Germinal center (tissue), 1 donor: Measurements from ENCODE around the gene UPF3A.
"Not testable (repeated sequence)": the region's sequence is repeated elsewhere in the genome, so short reads cannot be mapped to it uniquely, and the experiment has no call there.

ENCODE experiments used
- DNase-seq: peaks from one replicate; pipeline ENCODE4 v3.0.0; 2012; ENCODE audit warnings: mixed read lengths, low spot score

The UPF3A gene

DNA sequence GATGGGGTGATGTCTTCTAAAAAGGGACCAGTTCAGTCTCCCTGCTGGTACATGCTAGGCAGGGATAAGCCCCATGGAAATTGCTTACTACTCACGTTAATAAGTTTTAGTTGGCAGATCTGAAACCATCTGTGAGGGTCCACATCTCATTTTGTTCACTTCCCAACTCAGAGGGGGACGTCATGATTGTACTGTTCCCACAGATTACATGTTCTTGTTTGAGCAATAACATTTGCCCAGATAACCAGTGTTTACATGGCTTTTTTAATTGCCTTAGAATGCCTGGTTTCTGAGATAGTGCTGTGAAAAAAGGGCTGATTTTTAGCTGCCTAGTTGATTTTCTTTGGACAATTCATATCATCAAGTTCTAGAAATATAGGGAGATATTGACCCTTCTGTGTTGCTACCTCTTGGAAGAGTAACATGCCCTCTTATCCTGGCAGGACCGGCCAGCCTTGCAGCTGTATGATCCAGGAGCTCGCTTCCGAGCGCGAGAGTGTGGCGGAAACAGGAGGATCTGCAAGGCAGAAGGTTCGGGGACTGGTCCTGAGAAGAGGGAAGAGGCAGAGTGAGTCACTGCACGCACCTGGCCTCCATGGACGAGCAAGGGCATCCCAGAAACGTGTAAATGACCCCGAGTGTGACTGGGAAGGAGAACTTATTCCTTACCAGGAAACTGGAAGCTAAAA is 23.1 kb downstream of the UPF3A start:
- DNase-seq = no peak

DNA sequence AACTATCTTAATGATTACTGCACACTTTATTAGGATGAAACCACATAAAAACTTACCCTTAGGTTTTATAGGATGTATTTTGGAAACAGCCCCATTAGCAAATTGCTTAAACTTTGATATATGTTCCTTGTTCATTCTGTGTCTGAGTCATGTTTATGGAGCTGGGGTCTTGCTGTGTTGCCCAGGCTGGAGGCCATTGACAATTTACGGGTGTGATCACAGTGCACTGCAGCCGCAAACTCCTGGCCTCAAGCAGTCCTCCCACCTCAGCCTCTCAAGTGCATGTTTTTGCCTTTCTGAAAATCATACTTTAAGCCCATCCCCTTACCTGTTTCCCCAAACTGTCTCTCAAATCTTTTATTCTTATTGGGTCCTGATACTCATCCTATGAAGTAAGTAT is 27.7 kb downstream of the UPF3A start:
- DNase-seq = no peak

DNA sequence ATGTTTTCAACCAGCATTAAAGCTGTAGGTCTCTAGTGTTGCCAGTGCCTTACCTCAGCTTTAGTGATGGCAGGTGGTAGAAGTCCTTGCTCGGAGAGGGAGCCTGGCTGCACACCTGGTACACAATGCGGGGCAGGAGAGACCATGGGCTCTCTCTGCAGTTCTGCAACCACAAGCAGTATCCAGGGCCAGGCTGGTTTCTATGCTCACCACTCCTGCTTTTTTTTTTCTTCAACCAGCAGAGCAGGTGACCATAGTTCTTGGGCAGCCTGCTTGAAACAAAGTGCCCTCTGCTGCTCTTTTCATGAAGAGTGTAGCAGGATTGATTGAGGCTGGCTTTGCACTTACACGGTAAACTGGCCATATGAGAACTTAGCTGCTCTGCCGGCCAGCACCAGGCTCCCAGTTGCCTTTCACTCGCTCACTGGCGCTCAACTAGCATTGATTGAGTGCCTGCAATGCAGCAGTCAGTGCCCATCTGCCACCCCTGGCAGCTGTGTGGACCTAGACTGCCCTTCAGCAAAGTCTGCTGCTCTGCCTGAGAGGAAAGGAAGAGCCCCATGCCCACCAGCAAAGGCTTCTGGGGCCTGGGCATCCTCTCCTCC is 28.5 kb downstream of the UPF3A start:
- DNase-seq = no peak

DNA sequence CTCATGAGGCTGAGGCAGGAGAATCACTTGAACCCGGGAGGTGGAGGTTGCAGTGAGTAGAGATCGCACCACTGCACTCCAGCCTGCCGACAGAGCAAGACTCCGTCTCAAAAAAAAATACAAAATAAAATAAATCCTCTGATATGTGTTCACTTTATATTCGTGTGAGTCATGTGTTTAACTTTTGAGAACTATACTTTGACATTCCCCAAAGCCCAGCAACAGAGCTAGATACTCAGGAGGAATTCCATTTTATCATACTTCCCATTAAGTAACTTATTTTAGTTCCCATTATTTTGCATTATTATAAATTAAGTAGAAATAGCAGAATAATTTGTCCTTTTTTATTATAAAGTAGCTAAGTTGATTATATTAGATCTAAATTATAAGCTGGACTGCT is 29.6 kb downstream of the UPF3A start:
- DNase-seq = no peak

DNA sequence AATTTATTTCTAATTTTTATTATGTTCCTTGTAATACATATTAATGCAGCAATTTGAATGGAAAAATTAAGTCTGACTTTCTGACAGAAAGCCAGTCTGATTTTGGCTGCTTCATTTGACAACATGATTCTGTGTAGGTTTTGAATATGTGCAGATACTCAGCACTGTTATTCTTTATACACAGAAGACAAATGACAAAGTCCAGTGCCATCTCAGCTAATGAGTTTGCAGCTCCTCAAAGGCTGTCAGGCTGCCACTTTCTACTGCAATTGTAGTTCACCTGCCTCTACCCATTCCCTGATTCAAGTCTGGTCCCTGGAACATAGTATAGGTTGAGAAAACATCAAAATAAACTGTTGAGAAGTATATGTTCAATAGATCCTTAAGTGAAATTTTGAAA is 30.0 kb downstream of the UPF3A start:
- no peak for DNase-seq

DNA sequence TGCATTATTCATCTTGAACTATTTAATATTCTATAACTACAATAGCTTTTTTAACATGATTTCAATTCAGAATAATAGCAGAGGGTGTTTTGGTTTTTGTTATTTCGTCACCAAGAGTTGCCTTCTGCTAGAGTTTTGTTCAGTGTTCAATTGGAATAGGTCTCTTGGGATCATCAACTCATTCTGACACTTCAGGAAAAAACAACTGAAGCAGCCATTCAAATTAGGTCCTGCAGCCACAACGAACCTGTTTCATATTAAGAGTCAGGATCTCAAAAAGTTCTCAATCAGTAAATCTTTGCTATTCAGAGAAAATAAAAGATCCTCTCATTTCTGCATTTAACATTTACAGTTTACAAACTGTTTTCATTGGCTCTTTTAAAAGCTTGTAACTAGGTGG is 30.5 kb downstream of the UPF3A start:
- no peak for DNase-seq

DNA sequence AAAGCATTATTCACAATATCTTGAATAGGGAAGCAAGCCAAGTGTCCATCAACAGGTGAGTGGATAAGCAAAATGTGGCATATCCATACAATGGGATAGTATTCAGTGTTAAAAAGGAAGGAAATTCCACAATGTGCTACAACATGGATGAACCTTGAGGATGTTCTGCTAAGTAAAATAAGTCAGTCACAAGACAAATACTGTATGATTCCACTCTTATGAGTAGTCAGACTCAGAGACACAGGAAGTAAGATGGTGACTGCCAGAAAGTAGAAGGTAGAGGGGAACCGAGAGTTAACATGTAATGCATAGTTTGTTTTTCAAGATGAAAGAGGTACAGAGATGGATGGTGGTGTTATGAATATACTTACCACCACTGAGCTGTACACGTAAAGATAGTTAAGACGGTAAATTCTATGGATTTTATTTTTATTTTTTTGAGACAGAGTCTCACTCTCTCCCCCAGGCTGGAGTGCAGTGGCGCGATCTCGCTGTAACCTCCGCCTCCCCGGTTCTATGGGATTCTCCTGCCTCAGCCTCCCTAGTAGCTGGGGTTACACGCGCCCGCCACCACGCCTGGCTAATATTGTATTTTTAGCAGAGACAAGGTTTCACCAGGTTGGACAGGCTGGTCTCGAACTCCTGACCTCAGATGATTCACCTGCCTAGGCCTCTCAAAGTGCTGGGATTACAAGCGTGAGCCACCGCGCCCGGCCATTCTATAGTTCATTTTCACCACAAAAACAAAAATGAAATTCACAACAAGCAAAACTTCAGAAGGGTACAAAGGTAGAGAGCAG is 31.9 kb downstream of the UPF3A start:
- DNase-seq = peak; percentile 25

DNA sequence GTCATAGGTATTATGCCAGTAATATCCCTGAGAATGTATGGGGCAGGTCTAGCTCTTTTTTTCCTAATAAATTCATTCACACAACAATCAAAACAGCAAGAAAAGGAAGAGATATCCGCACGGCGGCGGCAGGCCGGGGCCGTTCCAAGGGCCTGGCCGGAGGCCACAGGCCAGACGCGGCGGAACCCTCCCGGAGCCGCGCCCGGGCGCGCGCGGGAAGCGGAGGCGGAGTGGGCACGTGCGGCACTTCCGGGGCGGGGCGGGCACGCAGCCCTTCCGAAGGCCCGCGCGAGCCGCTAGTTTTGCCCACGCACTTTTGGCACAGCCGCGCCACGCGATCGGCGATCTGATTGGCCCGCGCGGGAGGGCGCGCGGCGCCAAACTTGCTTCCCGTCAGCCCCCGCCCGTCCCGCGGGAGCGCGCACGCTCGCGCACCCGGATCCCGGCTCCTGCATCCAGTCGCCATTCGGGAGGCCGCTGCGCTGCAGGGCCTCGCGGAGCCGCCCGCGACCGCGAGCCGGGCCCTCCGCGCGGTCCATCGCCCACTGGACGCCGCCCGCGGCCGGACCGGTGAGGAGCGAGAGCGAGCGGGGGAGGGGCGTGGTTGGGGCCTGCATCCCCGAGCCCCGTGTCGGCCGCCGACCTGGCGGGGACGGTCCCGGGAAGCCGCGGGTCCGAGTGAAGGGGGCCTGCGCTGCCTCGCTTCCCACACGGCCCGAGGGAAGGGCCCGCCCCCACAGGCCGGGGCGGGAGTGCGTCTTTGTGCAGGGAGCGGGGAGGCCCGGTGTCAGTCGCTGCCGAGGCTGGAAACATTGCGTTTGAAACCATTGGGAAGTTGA is 32.9 kb downstream of the UPF3A start, which contains the start of gene CHAMP1:
Gene CHAMP1, plus strand, starts transcription at position 430 of the 839 bp plus-strand sequence. CDS start 9,340 bp downstream, outside the sequence.
- DNase-seq = peak; percentile 92

DNA sequence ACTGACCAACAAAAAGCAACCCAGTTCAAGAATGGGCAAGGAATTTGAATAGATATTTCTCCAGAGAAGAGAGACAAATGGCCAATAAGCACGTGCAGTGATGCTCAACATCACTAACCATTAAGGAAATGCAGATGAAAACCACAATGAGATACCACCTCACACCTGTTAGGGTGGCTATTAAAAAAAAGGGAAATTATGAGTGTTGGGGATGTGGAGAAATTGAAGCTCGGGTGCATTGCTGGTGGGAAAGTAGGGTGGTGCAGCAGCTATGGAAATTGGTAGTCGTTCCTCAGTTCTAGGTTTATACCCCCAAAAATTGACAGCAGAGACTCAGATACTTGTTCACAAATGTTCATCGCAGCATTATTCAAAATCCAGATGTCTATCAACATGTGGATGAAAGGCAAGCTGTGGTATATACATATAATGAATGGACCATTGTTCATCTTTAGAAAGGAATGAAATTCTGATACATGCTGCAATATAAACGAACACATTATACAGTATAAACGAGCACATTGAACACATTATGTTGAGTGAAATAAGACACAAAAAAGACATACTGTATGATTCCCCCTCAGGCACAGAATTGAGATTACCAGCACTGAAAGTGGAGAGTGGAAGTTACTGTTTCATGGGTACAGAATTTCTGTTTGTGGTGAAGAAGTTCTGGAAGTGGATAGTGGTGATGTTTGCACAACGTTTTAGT is 33.8 kb downstream of the UPF3A start:
- peak; percentile 24 for DNase-seq

DNA sequence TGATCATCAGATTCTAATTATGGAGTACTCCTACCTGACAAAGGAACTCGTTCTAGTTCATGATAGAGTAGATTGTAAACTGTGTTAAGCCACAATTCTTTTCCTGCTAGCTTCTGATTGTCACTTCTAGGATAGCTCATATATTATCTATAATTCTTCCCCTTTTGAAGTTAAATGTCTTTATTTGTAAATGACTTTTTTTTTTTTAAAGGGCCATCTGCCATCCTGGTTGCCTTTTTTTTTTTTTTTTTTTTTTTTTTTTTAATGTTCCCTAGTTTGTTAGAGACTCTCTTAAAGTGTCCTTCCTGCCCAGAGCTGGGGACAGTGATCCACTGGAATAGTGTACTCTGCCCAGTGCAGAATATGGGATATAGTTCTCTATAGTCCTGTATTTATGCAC is 37.2 kb downstream of the UPF3A start:
- DNase-seq = no peak

DNA sequence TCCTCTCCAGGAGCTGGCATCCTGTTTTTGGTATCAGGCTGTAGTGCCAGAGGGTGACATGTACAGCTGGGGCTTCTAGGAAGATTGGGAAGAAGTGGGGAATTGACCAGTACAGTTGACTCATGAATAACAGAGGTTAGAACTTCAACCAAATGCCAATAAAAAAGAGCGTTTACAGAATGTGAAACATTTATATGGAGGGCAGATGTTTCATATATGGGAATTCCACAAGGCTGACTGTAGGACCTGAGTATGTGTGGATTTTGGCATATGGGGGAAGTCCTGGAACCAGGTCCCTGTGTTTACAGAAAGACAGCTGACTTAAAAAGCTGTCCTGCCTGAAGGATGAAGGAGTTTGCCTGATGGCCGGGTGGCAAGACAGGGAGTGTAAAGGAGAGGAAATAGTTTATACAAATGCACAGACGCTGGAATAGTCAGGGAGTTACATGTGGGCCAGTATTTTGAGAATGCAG is 38.1 kb downstream of the UPF3A start:
- DNase-seq = no peak

DNA sequence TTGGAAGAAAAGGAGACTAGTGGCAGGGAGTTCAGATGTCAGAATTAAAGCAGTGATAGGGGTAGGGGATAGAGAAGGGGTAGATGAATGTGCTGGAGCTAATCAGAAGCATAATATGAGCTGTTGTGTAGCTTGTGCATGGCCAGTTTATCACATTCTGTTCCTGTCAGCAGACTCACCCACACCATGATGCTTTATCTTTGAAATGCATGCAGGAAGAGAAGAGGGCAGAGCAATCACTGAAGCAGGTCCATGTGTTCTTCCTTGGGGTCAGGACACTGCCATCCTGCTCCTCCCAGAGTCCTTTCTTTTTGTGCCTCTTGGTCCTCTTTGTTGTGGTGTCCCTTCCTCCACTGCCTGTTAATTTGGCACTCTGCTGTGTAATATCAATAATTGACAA is 38.7 kb downstream of the UPF3A start:
- DNase-seq = no peak

DNA sequence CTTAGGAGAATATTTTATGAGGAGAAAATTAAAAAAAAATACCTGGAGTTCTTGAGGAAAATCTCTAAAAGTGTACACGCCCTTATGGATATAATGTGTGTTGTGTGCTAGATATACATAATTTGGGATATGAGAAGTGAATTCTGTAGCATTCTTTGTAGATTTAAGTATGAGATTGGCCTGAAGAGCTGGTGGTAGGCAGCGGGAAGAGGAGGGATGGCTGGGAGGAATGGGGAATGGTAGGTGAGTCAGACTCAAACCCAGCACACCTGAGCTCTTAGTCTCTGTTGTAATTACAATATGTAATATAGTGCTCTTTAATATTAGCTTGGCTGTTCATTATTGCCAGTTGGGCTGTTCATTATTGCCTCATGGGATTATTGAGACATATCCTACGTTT is 39.9 kb downstream of the UPF3A start:
- no peak for DNase-seq

DNA sequence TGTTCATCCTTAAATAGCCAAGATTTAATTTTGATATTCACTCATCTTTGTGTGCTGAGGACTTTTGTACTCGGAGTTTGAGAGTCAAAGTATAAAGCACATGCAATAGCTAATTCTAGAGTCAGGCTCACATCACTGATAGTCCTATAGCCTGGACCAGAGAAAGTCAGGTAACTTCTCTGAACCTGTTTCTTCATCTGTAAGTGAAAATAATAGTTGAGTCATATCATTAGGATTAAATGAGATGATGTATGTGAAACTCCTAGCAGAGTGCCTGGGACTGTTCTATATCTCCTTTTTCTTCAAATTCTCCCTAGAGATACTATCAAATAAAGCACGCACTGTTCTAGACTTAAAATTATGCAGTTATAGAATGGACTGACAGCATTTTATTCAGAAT is 41.9 kb downstream of the UPF3A start:
- no peak for DNase-seq

DNA sequence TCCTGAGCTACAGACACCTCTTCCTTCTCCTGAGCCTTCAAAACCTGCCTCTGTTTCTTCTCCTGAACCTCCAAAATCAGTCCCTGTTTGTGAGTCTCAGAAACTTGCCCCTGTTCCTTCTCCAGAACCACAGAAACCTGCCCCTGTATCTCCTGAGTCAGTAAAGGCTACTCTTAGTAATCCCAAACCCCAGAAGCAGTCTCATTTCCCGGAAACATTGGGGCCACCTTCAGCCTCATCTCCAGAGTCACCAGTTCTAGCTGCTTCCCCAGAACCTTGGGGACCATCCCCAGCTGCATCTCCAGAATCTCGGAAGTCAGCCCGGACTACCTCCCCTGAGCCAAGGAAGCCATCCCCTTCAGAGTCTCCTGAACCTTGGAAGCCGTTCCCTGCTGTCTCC is 42.9 kb downstream of the UPF3A start:
- DNase-seq = no peak

DNA sequence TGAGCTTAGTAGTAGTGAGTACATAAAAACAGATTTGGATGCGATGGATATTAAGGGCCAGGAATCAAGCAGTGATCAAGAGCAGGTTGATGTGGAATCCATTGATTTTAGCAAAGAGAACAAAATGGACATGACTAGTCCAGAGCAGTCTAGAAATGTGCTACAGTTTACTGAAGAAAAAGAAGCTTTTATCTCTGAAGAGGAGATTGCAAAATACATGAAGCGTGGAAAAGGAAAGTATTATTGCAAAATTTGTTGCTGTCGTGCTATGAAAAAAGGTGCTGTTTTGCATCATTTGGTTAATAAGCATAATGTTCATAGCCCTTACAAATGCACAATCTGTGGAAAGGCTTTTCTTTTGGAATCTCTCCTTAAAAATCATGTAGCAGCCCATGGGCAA is 44.3 kb downstream of the UPF3A start:
- DNase-seq = no peak

DNA sequence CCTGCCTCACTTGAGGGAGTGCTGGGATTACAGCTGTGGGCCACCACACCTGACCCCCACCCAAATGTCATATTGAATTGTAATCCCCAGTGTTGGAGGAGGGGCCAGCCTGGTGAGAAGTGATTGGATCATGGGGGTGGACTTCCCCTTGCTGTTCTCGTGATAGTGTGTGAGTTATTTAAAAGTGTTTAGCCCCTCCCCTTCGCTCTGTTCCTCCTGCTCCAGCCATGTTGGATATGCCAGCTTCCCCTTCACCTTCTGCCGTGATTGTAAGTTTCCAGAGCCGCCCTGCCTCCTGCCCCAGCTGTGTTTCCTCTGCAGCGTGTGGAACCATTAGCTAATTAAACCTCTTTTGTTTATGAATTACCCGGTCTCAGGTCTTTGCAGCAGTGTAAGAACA is 46.6 kb downstream of the UPF3A start:
- no peak for DNase-seq

DNA sequence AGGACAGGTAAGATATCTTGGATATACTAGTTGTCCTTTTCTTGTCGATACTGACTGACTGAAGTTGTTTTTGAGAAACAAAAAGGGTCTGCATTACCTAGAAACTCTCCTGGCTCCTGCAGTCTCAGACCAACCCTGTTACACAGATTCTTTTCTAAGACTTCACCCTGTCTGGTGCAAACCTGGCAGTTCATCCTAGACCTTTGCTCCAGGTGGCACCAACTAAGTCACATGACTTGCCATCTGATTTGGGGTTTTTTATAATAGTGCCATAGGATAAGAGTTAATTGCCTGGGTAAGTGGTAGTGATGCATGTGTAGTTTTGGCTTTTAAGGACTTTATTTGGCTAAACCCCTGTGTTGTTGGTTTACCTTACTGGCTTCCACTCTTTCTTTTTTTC is 47.2 kb downstream of the UPF3A start:
- no peak for DNase-seq

DNA sequence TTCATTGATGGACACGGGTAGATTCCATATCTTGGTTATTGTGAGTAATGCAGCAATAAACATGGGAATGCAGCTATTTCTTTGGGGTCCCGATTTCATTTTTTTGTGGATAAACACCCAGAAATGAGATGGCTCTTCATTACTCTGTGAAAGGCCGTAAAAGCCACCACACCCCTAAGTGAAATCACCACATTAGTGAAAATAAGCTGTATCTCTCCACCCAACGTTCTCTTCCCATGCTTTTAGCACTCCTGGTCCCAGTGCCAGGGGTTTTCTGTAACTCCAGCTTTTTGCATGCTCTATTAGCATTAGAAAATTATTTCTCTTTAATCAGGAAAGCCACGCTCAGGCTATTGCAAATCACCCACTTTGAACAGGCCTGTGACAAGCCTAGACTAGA is 48.7 kb downstream of the UPF3A start:
- DNase-seq = no peak

DNA sequence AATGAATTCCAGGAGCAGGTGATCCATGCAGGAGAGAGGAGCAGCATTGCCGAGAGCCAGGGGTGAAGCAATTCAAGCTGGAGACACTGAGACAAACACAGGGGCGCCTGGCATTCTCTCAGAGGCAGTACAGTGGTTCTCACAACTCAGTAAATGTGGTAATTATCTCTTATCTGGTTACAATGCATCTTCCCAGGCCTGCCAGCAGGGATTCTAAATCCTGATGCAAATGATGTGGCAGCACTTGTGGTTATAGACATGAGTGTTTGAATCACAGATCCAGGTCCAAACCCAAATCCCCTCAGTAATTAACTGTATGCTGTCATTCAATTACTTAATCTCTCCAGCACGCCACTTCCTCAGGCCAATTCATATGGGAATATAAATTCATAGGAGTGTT is 52.5 kb downstream of the UPF3A start:
- not testable (repeated sequence) for DNase-seq

DNA sequence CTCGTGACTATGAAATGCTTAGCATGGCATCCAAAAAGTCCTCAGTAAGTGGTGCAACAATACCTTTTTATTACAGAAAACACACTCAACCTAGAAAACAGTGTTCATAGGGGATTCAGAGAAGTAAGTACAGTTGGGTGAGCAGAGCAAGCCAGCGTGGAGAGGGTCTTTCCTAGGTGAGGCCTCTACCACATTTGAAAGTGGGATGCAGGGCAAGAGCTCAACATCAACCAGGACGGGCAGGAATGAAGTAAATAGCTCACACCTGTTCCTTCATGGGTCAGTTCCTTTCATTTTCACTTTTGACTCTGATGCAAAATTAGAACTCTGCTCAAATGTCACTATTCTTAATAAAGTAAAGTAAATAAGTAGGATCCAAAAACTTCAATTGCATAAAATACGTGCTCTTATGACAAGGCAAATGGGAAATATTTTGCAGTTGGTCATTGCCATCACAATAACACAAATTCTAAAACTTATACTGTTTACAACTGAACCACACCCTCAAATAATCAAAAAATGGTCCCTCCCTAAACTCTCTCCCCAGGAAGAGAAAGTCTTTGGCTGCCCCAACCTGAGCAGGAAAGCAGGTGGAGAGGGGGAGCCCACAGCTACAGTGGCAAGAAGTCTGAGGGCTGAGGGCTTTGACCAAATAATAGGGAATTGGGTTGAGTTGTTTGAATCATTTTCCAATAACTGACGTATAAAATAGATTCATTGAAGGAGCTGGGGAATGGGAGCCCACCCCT is 53.1 kb downstream of the UPF3A start:
- no peak for DNase-seq
